ENCODE results near the gene TBATA.

Gene TBATA, protein sequence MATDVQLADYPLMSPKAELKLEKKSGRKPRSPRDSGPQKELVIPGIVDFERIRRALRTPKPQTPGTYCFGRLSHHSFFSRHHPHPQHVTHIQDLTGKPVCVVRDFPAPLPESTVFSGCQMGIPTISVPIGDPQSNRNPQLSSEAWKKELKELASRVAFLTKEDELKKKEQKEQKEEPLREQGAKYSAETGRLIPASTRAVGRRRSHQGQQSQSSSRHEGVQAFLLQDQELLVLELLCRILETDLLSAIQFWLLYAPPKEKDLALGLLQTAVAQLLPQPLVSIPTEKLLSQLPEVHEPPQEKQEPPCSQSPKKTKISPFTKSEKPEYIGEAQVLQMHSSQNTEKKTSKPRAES

DNA sequence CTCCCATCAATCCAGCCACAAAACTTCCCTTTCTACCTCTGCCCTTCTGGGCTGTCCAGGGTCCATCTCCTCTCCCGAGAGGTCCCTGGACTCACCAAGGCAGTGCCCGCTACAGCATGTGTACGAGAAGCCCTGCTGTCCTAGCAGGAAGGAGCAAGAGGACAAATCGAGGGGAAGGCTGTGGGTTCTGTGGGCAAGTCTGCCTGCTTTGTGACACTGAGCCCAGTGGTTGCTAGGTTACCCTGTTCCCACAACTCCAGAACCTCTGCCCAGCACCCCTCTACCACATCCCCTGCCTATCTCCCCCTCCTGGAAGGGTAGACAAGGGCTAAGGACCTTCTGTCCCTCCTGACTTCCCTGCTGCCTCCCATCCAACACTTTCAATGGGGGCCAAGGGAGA is at the start of gene TBATA:
Gene TBATA, minus strand, starts transcription at position 188 of the 400 bp plus-strand sequence. CDS start 1,998 bp downstream, outside the sequence.
- DNase-seq (ENCODE audit: low spot score), result no peak

DNA sequence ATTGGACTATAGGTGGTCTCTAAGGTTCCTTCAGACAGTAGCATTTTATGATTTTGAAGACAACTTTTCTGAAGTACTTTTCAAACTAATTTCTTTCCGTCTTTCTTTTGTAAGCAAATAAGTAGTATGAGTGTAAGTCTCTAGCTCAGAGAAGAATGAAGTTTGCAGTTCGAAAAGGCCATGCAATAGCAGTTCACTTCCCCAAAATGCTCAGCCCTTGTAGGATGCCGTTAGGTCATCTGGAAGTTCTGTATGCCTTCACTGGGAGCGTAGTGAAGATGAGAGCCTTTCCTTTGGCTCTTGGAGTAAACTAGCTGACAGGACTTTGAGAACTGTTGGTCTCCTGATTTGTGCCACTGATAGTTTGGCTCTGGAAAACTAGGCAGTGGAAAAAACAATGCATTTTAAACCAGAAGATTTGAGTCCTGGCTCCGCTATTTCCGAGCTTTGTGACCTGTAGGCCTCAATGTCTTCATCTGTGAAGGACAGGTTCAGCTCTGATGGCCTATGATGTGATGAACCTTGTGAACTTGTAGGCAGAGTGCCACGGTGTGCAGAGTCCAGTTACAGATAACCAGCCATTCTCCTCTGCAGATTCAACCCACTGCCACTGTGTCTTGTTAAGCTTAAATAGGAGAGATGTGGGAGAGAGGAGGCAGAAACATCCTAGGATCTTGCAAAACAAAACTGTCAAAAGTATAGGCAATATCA is 49.4 kb upstream of the TBATA start:
- no peak for DNase-seq (ENCODE audit: low spot score)

DNA sequence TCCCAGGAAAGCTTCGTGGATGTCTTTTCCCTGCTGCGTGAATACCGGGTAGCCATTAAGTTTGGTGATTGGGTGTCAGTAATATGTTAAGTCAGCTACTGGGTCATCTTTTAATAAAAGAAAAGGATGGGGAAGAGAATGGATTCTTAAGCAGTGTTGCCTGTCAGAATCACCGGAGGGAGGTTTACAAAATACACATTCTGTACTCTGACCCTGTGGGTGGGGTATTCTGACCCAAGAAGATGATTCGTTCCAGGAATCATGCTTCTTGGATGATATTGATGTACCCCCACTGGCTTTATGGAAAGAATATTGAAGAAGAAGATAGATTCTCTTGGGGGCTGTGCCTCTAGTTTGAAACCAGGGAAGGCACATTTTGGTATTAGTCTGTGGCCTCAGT is 48.8 kb upstream of the TBATA start:
- no peak for DNase-seq (ENCODE audit: low spot score)

DNA sequence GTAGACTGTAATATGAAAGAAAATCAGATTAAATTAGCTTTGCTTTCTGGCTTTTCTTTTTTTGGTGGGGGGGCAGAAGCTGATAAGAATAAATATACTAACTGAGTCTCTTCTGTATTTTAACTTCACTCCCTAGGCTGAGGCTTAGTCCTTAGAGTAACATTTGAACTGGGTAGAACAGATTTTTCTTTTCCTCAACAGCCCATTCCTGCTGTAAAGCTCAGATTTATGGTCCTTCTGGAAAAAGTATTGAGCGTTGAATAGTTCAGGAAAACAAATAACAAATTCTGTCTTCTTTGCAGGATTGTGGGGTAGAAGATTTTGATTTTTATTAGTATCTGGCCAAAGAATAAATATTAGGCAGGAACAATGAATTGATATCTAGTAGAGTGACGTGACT is 48.4 kb upstream of the TBATA start:
- no peak for DNase-seq (ENCODE audit: low spot score)

DNA sequence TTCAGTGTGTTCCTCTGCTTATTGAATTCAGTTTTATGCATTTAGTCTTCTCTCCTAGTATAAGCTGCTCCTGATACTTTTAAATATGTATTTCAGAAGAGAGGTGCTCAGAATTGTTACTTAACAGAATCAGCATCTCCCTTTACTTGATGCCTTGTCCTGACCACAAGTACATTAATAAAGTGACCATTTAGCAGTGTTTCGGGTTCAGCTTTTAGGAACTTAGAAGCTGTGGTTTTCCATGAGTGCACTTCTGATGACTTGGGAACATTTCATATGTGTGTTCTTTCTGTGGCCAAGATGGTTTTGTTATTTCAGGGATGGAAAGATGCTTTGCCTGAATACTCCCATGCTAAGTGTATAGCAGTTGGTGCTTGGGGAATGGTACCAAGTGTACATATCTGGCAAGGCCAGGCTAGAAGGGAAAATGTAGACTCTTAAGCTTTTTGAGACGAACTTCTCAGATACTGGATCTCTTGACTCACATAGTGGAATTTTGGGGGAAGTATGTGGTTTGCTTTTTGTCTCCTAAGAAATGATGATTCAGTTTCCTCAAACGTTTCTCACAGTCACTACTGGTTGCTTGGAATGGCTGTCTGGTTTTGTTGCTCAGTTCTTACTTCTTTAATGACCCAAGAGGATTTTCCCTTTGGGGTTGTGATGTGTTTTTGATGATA is 47.8 kb upstream of the TBATA start:
- DNase-seq (ENCODE audit: low spot score), result peak; percentile 53

DNA sequence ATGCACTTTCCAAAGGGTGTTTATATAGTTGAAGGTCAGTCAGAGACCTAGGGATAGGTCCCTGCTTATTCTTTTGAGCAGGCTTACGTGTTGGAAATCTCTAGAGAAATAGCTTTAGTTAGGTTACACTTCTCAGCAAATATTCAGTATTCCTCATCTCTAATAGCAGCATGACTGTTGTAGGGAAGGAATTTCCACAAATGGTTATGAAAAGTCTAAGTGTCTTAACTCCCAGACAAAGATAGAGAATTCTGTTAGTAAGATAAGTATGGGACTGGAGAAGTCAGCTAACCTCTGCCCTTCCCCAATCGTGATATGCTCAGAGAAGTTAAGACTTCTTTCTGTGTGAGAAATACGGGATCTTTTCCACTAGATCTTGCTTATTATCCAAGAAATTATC is 47.0 kb upstream of the TBATA start:
- no peak for DNase-seq (ENCODE audit: low spot score)

DNA sequence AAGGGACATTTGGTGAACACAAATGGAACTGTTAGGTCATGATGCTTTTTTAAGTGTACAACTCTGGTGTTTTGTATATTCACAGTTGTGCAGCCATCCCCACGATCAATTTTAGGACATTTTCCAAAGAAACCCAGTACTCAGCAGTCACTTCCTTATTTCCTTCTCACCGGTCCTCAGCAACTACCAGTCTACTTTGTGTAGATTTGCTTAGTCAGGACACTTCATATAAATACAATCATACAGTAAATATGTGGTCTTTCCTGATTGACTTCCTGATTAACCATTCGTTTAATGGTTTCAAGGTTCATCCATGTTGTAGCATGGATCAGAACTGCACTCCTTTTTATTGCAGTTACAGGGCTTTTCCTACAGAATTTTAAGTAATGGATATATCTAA is 45.0 kb upstream of the TBATA start:
- no peak for DNase-seq (ENCODE audit: low spot score)

DNA sequence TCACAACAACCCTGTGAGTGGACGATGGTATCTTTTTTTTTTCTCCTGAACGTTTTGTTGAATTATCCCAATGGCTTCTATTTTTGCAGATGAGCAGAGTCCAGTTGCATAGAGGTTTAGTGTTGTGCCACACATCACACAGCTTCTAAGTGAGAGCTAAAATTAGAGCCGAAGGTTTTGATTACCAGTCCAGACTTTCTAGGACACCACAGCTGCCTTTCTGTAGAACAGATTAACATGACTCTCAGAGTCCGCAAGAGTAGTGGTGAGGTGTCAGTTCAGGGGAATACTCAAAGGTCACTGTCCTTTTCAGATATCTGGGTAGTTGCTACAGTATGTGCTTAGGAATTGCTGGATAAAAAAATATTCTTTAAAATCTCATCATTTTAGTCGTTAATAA is 44.4 kb upstream of the TBATA start:
- DNase-seq (ENCODE audit: low spot score), result no peak

DNA sequence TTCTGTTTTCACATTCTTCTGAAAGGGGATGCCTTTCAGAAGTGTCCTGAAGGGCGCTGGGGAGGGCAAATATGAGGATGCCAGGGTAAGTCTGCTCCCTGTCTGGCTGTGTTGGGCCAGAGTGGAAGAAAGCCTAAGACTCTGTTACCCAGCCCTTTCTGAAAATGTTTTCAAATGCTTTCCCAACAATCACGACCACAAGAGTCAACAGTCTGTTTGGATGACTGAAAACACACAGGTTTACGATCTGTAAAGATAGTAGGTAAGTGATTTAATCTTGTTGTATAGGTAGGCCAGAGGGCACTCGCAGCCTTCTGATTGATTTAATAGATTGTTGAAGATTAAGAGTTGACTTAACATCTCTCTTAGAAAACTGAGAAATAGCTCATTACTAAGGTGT is 43.7 kb upstream of the TBATA start:
- DNase-seq (ENCODE audit: low spot score), result no peak

DNA sequence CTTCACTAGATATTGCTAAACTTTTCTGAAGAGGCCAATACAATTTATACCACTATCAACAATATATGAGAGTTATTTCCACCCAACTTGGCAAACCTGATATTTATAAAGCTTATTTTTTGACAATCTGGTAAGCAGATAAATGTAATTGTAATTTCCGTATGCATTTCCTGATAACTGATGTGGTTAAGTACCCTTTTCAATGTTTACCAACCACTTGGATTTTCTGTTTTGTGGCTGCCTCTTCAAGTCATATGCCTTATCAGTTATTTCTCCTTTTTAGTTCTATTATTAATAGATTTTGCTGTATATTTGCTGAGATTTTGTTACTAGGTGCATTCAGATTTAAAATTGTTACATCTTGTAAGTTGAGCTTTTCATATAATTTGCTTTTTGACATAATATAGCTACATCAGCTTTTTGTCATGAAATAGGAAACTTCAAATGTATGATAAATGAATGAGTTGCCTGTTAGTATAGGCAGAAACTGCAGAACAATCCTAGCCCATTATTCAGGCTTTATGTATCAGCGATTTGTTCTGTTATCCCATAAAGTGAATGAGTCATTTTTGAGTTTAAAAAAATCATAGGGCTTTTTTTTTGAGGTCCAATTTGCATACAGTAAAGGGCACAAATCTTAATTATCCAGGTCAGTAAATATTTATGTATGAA is 42.0 kb upstream of the TBATA start:
- DNase-seq (ENCODE audit: low spot score), result no peak

DNA sequence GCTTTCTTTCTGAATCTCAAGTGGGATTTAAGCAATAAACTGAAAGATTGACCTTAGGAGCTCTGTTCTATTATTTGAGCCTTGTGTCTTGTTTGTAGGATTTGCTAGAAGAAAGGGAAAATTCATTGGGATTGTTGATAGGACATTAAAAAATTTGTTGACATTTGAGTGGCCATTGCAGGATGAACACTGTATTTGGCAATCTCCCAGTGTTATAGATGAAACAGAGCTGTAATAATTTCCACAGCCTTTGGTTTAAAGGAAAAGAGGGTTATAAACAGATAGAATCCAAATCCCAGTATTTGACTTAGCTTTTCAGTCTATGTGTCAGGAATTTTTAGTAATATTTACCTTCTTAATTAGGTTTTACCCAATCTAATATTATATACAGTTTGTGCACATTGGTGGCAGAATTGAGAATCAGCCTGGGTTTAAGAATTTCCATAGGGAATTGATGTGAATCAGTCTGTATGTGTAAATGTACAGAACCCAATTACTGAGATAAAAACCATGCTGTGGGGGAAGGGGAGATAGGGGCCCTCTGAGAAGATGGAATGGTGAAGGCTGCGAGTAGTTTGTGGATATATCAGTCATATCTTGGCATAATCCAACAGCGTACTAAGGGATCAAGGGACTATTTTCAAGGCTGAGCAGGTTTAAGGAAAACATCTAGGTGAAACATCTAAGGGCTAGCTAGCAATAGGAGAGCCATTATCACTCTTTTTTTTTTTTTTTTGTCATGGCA is 37.1 kb upstream of the TBATA start:
- no peak for DNase-seq (ENCODE audit: low spot score)

DNA sequence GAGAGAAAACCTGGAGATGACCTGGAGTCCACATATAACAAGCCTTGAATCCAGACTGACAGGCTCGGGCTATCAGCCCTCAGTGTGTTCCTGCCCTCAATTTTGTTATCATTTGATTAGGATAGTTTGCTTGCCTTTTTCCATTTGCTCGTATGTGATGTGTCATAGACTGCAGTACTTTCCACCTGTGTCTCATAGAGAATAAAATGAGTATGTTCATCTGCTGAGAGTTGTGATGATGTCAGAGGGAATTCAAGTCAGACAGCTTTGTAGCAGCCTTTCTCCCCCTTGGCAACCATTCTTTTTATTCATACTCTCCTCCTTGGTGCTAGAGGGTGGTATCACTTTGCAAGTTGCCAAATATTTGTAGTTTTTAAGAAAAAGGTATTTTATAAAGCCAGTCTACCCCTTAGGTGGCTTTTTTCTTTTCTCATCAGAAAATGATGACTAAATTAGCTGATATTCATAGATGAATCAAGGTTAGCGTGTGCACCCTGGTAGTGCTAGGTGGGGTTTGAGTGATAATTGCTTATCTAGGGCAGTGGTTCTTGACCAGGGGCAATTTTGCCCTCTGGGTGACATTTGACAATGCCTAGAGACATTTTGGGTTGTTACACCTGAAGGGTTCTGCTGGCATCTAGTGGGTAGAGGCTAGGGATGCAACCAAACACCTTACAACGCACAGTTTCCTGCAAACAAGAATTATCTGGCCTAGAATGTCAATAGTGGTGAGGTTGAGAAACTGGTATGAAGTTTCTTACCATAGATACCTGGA is 36.0 kb upstream of the TBATA start:
- DNase-seq (ENCODE audit: low spot score), result no peak

DNA sequence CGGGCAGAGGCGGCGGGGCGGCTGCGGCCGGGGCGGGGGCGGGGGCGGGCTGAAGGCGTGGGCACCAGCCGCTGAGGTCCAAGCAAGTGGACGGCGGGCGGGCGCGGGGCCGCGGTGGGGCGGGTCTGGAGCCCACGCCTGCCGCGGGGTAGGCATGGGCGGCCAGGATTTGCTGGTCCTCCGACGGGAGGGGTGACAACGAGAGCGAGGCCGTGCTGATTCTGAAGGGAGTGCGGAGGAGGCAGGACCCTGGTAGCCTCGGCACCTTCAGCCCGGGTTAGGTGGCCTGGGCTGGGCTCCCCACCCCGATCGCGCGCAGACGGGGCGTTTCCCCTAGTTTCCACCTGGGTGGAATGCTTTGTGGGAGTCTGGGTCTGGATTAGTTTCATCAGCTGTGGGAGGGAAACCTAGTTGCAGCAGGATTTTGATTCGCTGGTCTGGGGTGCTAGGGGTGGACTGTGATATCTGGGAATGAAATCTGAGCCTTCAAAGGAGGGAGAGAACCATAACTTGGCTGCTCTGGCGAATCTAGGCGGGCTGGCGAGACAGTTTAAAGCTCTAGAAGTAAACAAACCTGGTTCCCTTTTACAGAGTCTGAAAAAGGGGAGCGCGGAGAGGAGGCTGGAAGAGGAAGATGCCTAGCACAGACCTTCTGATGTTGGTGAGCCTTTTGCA is 31.2 kb upstream of the TBATA start:
- DNase-seq (ENCODE audit: low spot score), result peak; percentile 90

DNA sequence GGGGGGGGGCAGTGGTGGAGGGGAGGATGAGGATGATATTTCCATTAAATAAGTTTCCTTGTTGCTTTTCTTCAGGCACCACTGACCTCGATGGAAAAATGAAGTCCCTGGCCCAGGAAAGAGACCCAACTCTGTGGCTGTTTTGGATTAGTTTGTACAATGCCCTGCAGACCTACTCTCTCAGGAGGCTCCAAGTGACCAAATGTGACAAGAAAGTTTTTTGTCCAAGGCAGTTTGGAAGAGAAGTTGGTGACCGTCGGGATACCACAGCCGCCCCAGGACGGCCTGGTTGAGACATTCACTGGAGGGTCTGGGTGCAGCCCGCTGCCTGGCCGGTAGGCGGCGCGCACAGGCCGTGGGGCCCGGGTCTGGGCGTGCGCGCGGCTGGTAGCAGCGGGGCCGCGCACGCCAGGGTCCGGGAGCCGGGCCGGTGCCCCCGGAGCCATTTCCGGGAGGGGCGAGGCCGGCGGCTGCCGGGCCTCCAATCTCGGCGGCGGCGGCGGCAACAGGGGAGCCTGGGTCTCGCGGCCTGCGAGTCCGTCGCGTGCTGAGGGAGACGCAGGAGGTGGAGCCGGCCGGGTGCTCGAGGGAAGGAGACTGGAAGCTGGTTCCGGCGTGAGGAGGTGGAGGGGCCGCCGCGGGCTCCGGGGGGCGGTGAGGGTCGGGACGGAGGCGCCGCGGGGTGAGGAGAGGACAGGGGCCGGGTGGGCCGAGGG is 30.5 kb upstream of the TBATA start, which contains the start of gene SGPL1:
Gene SGPL1, plus strand, starts transcription at position 445 of the 716 bp plus-strand sequence. CDS start 906 bp downstream, outside the sequence.
- DNase-seq (ENCODE audit: low spot score), result peak; percentile 94

DNA sequence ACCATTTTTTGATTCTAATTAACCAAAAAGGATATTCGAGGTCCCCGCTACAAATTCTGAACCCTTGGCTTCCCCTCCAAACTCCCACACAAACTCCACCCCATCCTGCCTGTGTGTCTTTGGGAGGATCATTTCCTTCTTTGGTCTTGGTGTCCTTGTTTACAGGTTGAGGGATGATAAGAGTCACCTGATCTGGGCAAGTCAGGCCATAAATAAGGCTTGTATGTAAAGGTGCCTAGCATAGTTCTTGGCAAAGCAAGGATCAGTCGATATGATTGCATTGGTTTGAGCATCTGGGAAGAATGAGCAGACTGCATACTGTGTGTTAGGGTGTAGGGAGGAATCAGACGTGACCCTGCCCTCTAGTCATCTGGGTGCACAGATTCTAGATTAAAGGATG is 28.9 kb upstream of the TBATA start:
- no peak for DNase-seq (ENCODE audit: low spot score)

DNA sequence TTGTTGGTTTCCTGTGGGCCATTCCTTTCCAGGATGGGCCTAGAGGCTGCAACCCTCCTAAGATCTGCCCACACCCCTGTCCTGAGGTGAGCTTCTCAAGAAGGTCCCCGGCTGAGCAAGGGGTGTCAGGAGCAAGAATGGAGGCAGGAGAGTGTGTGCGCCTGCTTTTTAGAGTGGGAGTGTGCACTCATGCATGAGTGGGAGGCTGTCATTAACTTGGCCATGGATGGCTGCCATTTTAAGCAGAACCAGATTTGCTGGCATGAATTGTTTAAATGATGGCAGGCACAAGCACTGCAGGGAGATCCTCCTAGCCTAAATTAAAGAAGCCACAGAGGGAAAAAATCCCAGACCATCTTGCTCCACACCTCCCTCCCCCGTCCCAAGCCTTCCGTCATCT is 27.6 kb upstream of the TBATA start:
- DNase-seq (ENCODE audit: low spot score), result no peak

DNA sequence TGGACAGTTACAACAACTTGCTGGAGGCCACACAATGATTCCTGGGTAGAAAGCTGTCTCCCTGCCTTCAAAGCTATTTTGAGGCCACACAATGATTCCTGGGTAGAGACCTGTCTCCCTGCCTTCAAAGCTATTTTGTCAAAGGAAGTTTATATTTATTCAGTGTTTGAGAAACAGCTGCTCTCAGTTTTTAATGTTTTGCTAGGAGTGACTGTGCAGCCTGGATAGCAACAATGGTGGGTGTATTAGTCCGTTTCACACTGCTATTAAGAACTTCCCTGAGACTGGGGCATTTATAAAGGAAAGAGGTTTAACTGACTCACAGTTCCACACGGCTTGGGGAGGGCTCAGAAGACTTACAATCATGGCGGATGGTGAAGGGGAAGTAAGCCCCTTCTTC is 26.7 kb upstream of the TBATA start:
- DNase-seq (ENCODE audit: low spot score), result no peak

DNA sequence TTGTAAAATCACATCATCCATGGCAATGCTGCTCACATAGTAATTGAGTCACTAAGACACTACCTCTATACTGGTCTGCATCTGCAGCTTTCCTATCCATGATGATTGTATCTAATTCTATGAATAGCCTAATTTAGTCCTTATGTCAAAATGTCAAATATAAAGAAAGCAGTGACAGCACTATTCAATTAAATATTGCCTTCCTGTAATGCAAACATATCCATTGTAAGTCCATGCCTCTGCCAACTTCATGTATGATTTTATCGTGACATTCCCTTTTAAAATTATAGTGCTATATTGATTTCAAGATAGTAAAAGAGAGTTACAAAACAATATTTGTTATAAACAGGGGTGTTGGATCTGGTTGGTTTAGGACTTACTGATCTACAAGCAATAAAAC is 25.8 kb upstream of the TBATA start:
- no peak for DNase-seq (ENCODE audit: low spot score)

DNA sequence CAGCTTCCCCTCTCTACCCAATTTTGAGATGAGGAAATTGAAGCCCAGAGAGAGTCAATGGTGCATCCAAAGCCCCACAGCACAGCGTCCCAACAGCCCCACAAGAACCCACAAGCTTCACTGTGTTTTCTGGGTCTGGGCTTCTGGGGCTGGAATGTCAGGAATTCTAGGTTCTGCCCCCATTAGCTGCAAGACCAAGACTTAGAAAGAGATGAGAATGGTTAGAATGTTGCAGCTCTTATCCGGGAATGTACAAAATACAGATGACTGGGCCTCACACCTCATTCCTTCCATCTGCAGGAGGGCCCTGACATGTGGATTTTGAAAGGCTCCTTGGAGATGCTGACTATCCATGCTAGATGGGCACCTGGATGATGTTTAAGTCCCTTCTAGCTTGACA is 24.5 kb upstream of the TBATA start:
- DNase-seq (ENCODE audit: low spot score), result no peak
